OCI-LY1 (cell line): ENCODE results near the gene ANO3.

Experiments used
- H2AFZ ChIP-seq: fragments of 200-600 bp; sonication (generic), shearing (Covaris generic); 2 replicates; pipeline ENCODE4 v1.6.0; 2014; ENCODE audit warnings: antibody characterized with exemption, mild to moderate bottlenecking, low read length
- H3F3A ChIP-seq: fragments of 200-600 bp; sonication (generic), shearing (Covaris generic); 2 replicates; pipeline ENCODE4 v1.6.0; 2014; ENCODE audit warnings: mild to moderate bottlenecking, antibody characterized with exemption, low read length, moderate library complexity; ENCODE audit not compliant: insufficient read depth
- H3K27ac ChIP-seq: fragments of 200-600 bp; sonication (generic); 2 replicates; pipeline ENCODE4 v1.5.1; 2014; ENCODE audit warnings: low read length, mixed run types, mild to moderate bottlenecking, low read depth; ENCODE audit not compliant: poor library complexity, severe bottlenecking
- H3K27me3 ChIP-seq: fragments of 200-600 bp; sonication (generic); 2 replicates; pipeline ENCODE4 v1.6.0; 2014; ENCODE audit warnings: antibody characterized with exemption, mild to moderate bottlenecking, low read length, moderate library complexity; ENCODE audit not compliant: insufficient read depth
- H3K36me3 ChIP-seq: fragments of 200-600 bp; sonication (generic); 2 replicates; pipeline ENCODE4 v1.6.1; 2014; ENCODE audit warnings: mild to moderate bottlenecking, antibody characterized with exemption, low read length, moderate library complexity, mixed read lengths; ENCODE audit not compliant: insufficient read depth
- H3K4me1 ChIP-seq: fragments of 200-600 bp; sonication (generic); 2 replicates; pipeline ENCODE4 v1.5.1; 2014; ENCODE audit warnings: mild to moderate bottlenecking, low read length, moderate library complexity; ENCODE audit not compliant: insufficient read depth, severe bottlenecking
- H3K4me2 ChIP-seq: fragments of 200-600 bp; sonication (generic), shearing (Covaris generic); 2 replicates; pipeline ENCODE4 v1.6.1; 2014; ENCODE audit warnings: low read length
- H3K4me3 ChIP-seq: fragments of 200-600 bp; sonication (generic); 2 replicates; pipeline ENCODE4 v1.5.1; 2014; ENCODE audit warnings: low read length, low read depth, mild to moderate bottlenecking, mixed read lengths; ENCODE audit not compliant: poor library complexity, severe bottlenecking
- H3K79me2 ChIP-seq: fragments of 200-600 bp; shearing (Covaris generic); 2 replicates; pipeline ENCODE4 v1.6.1; 2016; ENCODE audit warnings: mixed run types, low read length, mixed read lengths; ENCODE audit not compliant: insufficient read depth
- H3K9ac ChIP-seq: fragments of 200-600 bp; sonication (generic), shearing (Covaris generic); 2 replicates; pipeline ENCODE4 v1.6.1; 2014; ENCODE audit warnings: mild to moderate bottlenecking, low read length, mixed read lengths
- H3K9me2 ChIP-seq: fragments of 200-600 bp; sonication (generic), shearing (Covaris generic); 2 replicates; pipeline ENCODE4 v1.6.1; 2014; ENCODE audit warnings: low read depth, mild to moderate bottlenecking, low read length, mixed read lengths
- H3K9me3 ChIP-seq: fragments of 200-600 bp; shearing (Covaris generic); 2 replicates; pipeline ENCODE4 v1.6.1; 2014; ENCODE audit warnings: low read length, mixed read lengths
- H4K20me1 ChIP-seq: fragments of 200-600 bp; sonication (generic), shearing (Covaris generic); 2 replicates; pipeline ENCODE4 v1.6.0; 2016; ENCODE audit warnings: mild to moderate bottlenecking, low read length; ENCODE audit not compliant: insufficient read depth
- EZH2 ChIP-seq: fragments of 200-600 bp; sonication (generic), shearing (Covaris generic); IDR thresholded peaks from 2 replicates; pipeline ENCODE4 v1.8.0; 2017; ENCODE audit warnings: borderline replicate concordance, mixed run types, mild to moderate bottlenecking, antibody characterized with exemption, low read length, moderate library complexity, mixed read lengths
- TF ChIP-seq, protein P1 (sequence below): fragments of 200-600 bp; sonication (generic), shearing (Covaris generic); IDR thresholded peaks from 2 replicates; pipeline ENCODE4 v1.5.1; 2017; ENCODE audit warnings: mild to moderate bottlenecking, antibody characterized with exemption, low read length, moderate library complexity, mixed read lengths

Gene ANO3

DNA sequence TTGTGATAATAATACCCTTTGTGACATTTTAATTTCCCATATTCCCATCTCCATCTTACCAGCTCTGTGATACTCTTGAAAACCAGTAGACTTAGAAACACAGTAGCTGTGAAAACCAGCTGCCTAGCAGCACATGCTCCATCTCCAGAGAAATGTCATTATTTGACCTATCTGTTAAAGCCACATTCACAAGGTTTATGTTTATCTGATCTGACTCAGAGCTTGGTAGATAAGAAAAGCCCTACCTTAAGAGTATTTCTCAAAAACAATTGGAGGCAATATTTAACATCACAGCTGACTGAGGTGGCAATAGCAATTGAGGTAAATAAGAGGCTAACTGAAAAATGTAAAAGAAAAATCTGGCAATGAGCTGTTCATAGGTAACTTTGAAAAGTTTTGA, 8.1 kb upstream of the ANO3 start:
- Histone ChIP-seq H3K4me3 (no peak overlapping the region), H2AFZ (no peak overlapping the region), H3K27ac (no peak overlapping the region), H4K20me1 (no peaks in the 10 kb centered on the region), H3K4me2 (no peak overlapping the region), H3K27me3 (no peaks in the 10 kb centered on the region), H3K9ac (no peak overlapping the region), H3K36me3 (no peaks in the 10 kb centered on the region), H3F3A (no peaks in the 10 kb centered on the region), H3K4me1 (no peaks in the 10 kb centered on the region), H3K9me2 (no peaks in the 10 kb centered on the region), H3K9me3 (no peaks in the 10 kb centered on the region), H3K79me2 (no peaks in the 10 kb centered on the region)
- no peak for TF ChIP-seq EZH2
- TF ChIP-seq, protein P1, sequence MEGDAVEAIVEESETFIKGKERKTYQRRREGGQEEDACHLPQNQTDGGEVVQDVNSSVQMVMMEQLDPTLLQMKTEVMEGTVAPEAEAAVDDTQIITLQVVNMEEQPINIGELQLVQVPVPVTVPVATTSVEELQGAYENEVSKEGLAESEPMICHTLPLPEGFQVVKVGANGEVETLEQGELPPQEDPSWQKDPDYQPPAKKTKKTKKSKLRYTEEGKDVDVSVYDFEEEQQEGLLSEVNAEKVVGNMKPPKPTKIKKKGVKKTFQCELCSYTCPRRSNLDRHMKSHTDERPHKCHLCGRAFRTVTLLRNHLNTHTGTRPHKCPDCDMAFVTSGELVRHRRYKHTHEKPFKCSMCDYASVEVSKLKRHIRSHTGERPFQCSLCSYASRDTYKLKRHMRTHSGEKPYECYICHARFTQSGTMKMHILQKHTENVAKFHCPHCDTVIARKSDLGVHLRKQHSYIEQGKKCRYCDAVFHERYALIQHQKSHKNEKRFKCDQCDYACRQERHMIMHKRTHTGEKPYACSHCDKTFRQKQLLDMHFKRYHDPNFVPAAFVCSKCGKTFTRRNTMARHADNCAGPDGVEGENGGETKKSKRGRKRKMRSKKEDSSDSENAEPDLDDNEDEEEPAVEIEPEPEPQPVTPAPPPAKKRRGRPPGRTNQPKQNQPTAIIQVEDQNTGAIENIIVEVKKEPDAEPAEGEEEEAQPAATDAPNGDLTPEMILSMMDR: no peak

DNA sequence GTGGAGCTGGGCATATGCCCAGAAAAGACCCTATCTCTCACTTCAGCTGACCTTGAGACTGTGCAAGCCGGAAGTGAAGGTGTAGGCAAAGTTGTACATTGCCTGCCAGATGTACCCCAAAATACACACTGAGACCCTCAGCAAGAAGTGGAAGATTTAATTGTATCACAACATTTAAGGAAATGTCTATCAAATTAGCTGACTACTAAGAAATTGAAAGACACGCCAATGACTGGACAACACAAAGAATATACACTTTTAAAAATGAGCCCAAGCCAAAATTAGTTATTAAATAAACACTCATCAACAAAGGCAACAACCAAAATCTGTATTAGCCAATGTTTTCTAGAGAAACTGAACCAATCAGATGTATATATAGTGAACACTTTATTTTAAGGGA, 7.7 kb upstream of the ANO3 start:
- Histone ChIP-seq H2AFZ (no peak overlapping the region), H3K27me3 (no peaks in the 10 kb centered on the region), H3K27ac (no peak overlapping the region), H3K79me2 (no peaks in the 10 kb centered on the region), H3F3A (no peaks in the 10 kb centered on the region), H4K20me1 (no peaks in the 10 kb centered on the region), H3K4me3 (no peak overlapping the region), H3K9ac (no peak overlapping the region), H3K4me1 (no peaks in the 10 kb centered on the region), H3K9me3 (no peaks in the 10 kb centered on the region), H3K9me2 (no peaks in the 10 kb centered on the region), H3K4me2 (no peak overlapping the region), H3K36me3 (no peaks in the 10 kb centered on the region)
- no peak for TF ChIP-seq EZH2

DNA sequence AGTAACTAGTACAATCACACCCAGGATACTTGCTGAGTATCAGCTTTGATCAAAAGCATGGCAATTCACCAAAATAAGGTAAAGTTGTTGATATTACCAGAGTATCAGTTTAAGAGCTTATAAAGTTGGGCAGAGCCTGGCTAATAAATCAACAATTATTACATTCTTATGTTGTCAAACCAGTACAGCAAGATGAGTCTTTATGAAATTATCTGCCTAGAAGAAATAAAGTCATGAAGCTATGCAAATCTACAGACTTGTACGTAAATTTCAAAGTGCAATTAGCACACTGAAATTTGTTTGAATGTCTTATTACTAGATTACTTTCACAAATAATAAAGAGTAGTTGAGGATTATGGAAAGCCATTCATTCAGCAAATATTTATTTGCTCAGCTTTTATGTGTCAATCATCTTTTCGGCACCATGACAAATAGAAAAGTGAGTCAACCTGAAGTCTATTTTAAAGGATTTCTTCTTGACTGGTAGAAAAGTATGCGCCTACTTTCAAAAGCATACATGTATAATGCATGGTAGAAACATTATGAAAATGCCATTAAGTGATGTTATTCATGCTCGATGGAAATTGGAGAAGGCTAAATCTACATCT, 5.0 kb upstream of the ANO3 start:
- Histone ChIP-seq H3K27me3 (no peaks in the 10 kb centered on the region), H3K36me3 (no peaks in the 10 kb centered on the region)

More for the DNA sequence above, 5.0 kb upstream of the ANO3 start:
- H3K79me2 ChIP-seq: no peaks in the 10 kb centered on the region
- H4K20me1 ChIP-seq: no peaks in the 10 kb centered on the region
- no peak overlapping the region for H3K4me2 ChIP-seq
- no peak overlapping the region for H3K4me3 ChIP-seq
- TF ChIP-seq, protein P1: no peak
- TF ChIP-seq EZH2: no peak
- H3K9ac ChIP-seq: no peak overlapping the region
- no peaks in the 10 kb centered on the region for H3K4me1 ChIP-seq
- no peak overlapping the region for H2AFZ ChIP-seq
- no peaks in the 10 kb centered on the region for H3K9me2 ChIP-seq
- no peak overlapping the region for H3K27ac ChIP-seq
- no peaks in the 10 kb centered on the region for H3F3A ChIP-seq
- H3K9me3 ChIP-seq: no peaks in the 10 kb centered on the region
